NCI-H460 (cell line): ENCODE results near the gene CA10. TPM values are rescaled to one million over a fixed set of nuclear protein-coding genes. Genes with fewer than 3 reads are reported as not detected.
A peak's percentile ranks its signal among the peaks of the same experiment; 100 is the strongest.

Source experiments
- DNase-seq: peaks from one replicate; pipeline ENCODE4 v3.0.0-alpha.2; 2016; ENCODE audit warnings: low read depth; ENCODE audit errors: extremely low read depth
- total RNA-seq: library from RNA; depleted of rRNA; stranded (reverse); fragments of >200 nt; shearing (Covaris generic); gene quantifications from 2 replicates; pipeline ENCODE4 v1.2.3, GENCODE V29; 2014

The CA10 gene
- total RNA-seq, 1 experiment from 2014 or later = not detected

- DNase-seq = no peak
Measured at GRCh38 chr17:51661403-51661802, 497.1 kb downstream of the CA10 start.

- DNase-seq = no peak
Measured at GRCh38 chr17:51660266-51660665, 498.2 kb downstream of the CA10 start.

- DNase-seq = no peak
Measured at GRCh38 chr17:51657224-51657623, 501.3 kb downstream of the CA10 start.

- no peak for DNase-seq
Measured at GRCh38 chr17:51653878-51654277, 504.6 kb downstream of the CA10 start.

GRCh38 chr17:51652529-51652928 lies 506.0 kb downstream of the CA10 start:
- no peak for DNase-seq

GRCh38 chr17:51651513-51652298 lies 506.8 kb downstream of the CA10 start:
- DNase-seq = no peak

GRCh38 chr17:51650772-51651171 lies 507.7 kb downstream of the CA10 start:
- DNase-seq = no peak

- DNase-seq = no peak
Measured at GRCh38 chr17:51650202-51650601, 508.3 kb downstream of the CA10 start.

- no peak for DNase-seq
Measured at GRCh38 chr17:51647826-51648225, 510.7 kb downstream of the CA10 start.

GRCh38 chr17:51647067-51647466 lies 511.4 kb downstream of the CA10 start:
- no peak for DNase-seq

GRCh38 chr17:51646539-51646938 lies 512.0 kb downstream of the CA10 start:
- no peak for DNase-seq

- no peak for DNase-seq
Measured at GRCh38 chr17:51645056-51645455, 513.5 kb downstream of the CA10 start.

GRCh38 chr17:51643702-51644490 lies 514.6 kb downstream of the CA10 start:
- no peak for DNase-seq

GRCh38 chr17:51642029-51642428 lies 516.5 kb downstream of the CA10 start:
- no peak for DNase-seq

- peak; percentile 53 for DNase-seq
Measured at GRCh38 chr17:51640108-51640622, 518.3 kb downstream of the CA10 start.

- DNase-seq = no peak
Measured at GRCh38 chr17:51638971-51639370, 519.5 kb downstream of the CA10 start.

GRCh38 chr17:51636291-51636690 lies 522.2 kb downstream of the CA10 start:
- no peak for DNase-seq

- no peak for DNase-seq
Measured at GRCh38 chr17:51630101-51630671, 528.3 kb downstream of the CA10 start.

- no peak for DNase-seq
Measured at GRCh38 chr17:51629232-51629631, 529.3 kb downstream of the CA10 start.

- no peak for DNase-seq
Measured at GRCh38 chr17:51627779-51628178, 530.7 kb downstream of the CA10 start.

- no peak for DNase-seq
Measured at GRCh38 chr17:51618476-51618875, 540.0 kb downstream of the CA10 start.
